NCI-H2107 (cell line): Measurements from ENCODE around the gene DSC1.
"Not testable (repeated sequence)": the region's sequence is repeated elsewhere in the genome, so short reads cannot be mapped to it uniquely, and the experiment has no call there.

Source experiments
- DNase-seq: peaks from one replicate; lab custom pipeline; 2025; lab: John Stamatoyannopoulos, UW

Gene DSC1

DNA sequence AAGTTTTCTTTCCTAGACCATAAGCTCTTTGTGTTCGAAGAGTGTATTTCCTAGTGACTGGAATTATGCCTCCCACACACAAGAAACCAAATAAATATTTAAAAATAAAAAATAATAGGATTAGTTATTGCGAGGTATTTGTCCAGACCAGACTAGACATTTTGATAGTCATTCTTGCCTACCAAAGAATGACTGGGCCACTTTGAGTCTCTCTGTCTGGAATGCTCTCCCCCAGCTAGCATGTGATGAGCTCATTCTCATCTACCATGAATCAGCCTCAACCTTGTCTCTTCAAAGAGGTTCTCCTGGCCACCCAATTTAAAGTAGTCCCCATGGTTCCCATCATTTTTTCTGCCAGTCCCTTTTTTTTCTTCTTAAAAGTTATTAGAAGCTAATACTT is 13.9 kb upstream of the DSC1 start:
- DNase-seq = no peak

DNA sequence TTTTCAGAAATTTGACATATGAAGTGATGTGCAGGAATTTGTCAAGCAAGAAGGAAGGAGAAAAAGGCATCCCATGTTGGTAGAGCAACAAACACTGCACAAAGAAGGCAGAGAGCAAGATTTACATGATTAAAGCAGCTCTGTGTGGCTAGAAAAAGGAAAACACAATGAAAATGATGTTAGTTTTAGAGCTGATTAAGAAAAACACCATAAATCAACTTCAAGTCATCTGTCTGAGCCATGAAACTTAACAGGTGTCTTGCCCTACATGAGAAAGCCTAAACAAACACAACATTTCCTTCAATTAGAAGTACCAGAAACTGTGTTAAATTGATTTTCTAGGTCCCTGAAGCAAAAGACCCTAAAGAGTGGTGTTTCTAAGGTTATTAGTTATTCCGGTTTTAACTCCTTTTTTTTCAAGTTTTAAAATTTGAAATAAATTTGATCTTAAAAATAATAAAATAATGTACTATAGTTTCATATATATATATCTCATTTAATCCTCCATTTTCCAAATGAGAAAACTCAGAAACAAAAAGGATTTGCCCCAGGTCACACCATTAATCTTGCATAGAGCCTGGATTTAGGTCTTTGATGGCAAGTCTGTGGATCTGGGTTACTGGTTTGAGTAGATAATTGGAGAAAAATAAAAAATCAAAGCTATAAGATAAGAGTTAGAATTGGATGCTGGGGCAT is 8.6 kb upstream of the DSC1 start:
- DNase-seq = no peak

DNA sequence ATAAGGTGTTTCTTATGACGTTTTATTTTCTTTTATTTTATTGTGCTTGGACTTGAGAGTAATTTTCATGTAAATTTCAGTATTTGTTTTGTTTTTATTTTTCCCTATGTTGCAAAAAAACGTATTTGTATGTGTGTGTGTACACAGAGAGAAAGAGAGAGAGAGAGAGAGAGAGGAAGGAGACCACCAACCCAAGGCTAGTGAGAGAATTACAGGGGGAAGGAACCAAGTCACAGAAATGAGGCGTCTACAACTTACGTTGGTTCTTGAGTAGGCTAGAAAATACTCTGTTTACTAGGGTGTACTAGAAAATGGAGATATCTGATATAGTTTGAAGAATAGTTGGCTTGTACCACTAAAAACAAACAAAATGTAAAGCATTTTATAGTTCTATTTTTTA is 7.7 kb upstream of the DSC1 start:
- no peak for DNase-seq

- DNase-seq = no peak
Measured at GRCh38 chr18:31162419-31162793, 250 bp downstream of the DSC1 start.

DNA sequence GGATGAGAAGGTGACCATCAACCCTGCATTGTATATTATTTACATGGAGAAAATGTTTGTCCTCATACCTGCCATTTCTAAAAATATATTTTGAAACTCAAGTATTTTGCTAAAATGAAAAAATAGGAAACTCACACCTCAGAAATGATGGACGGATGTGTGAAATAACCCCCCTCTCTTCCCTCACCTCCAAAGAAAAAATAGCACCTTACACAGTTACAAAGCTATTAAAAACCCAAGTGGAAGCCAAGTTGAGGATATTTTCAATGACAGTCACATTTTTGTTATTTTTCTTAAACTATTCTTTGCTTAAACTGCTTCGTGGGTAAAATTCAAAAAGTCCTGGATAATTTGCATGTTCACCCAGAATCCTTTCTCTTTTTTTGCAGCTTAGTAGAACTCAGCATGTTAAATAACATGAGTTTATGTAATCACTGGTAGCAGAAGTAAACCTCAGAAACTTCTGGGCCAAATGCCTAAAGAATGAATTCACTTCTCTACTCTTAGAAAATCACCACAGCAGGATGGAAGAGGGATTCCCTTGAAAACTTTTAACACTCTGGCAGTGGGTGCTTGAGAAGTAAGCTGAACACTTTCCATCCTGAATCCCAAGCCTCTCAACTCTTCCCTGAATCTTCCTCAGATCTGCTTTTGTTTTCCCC is 768 bp downstream of the DSC1 start:
- no peak for DNase-seq

- no peak for DNase-seq
Measured at GRCh38 chr18:31156821-31157763, 5.6 kb downstream of the DSC1 start.

GRCh38 chr18:31155498-31155897 is 7.2 kb downstream of the DSC1 start:
- DNase-seq = no peak

GRCh38 chr18:31154181-31154580 is 8.5 kb downstream of the DSC1 start:
- DNase-seq = no peak

- DNase-seq = no peak
Measured at GRCh38 chr18:31149351-31149750, 13.3 kb downstream of the DSC1 start.

- DNase-seq = no peak
Measured at GRCh38 chr18:31148600-31148999, 14.1 kb downstream of the DSC1 start.

DNA sequence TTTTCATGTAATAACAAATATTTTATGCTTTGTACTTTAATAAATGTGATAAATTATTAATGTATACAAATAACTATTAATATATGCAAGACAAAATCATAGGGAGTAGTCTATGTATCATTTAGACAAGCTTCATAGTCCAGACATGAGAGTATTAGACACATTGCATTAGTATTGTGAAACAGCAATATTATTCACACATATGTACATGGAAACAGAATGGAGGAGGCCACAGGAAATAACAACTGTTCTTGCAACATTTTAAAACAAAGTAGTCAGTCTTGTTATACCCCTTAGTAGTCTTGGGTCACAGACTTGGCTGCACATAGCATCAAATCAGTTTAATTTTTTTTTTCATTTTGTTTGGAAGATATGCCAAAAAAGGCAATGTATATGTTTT is 15.8 kb downstream of the DSC1 start:
- no peak for DNase-seq

- DNase-seq = no peak
Measured at GRCh38 chr18:31143025-31143424, 19.6 kb downstream of the DSC1 start.

- DNase-seq = no peak
Measured at GRCh38 chr18:31138709-31139108, 23.9 kb downstream of the DSC1 start.

DNA sequence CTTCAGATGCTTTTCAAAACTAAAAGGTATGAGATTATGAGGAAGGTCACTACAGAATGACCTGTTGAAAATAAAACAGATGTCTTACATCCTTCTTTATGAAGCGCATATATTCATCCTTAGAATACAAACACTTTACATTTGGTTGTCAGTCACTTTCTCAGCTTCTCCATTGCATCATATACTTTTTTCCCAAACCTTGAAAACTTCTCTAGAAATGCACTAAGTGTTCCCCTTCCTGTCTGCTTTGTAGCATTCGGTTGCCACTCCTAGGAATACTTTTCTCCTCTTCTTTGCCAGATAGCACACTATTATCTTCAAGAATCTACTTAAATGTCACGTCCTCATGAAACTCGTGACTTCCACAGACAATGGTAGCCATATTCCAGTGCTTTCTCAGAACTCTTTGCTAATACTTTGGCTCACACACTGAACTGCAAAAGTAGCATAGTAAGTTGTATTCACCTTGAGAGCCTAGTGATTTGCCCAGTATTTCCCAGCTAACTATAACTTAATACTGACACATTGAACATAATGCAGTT is 27.6 kb downstream of the DSC1 start:
- no peak for DNase-seq

DNA sequence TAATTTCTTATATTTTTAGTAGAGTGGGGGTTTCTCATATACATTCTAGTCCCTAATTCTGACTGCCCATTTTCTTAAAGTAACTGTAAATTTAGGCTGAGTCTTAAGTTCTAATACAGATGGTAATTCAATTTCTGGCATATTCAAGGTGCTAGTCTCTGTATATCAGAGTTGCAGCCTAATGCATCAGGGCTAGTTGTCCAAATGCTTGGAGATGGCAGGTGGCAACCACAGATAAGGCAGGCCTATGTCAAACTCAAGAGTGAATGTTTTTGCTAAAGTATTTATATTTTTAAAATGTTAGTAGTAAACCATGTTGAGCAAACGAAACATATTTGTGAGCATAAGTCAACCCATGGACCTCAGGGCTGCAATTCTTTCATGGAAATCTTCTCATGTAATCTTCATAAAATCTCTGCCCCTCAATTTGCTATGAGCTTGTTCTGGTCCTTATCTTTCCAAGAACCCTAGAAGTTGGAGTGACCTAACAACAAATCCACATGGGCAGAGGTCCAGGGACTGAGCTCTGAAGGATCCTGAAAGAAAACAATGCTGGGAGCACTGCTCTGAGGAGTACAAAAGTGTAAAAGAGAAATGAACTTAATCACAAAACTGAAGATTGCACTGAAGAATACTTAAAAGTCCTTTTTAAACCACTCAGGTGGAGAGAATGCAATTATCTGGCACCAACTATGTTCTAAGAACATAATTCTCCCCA is 33.1 kb downstream of the DSC1 start:
- DNase-seq = no peak

- no peak for DNase-seq
Measured at GRCh38 chr18:31125878-31126277, 36.8 kb downstream of the DSC1 start.

- DNase-seq = not testable (repeated sequence)
Measured at GRCh38 chr18:31123125-31123524, 39.5 kb downstream of the DSC1 start.

GRCh38 chr18:31120594-31120993 is 42.1 kb downstream of the DSC1 start:
- DNase-seq = no peak

DNA sequence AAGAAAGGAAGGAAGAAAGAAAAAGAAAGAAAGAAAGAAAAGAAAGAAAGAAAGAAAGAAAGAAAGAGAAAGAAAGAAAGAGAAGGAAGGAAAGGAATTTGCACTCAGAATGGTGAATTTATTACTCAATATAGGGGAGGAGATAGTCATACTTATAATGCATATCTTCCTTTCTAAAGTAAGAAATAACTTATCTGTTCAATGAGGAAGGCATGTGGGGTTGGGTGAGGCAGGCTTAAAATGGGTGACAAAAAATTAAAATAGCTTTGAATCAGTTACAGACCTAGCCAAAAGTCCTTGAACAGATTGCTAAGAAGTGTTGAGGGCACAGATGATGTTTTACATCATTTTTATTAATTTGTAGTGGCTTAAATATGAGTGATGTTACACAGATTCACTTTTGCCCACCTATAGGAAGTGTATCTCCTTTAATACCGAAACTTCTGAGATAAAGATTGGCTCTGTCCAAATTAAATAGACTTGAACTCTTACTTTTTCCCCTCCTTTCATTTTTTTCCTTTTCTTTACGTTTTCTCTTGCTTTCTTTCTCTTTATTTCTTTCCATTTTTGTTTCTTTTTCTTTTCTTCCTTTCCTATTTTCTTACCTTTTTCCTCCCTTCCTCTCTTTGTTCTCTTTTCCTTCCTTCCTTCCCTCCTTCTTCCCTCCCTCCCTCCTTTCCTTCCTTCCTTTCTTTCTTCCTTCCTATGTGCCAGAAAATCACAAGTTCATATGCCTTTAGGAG is 45.6 kb downstream of the DSC1 start:
- no peak for DNase-seq

DNA sequence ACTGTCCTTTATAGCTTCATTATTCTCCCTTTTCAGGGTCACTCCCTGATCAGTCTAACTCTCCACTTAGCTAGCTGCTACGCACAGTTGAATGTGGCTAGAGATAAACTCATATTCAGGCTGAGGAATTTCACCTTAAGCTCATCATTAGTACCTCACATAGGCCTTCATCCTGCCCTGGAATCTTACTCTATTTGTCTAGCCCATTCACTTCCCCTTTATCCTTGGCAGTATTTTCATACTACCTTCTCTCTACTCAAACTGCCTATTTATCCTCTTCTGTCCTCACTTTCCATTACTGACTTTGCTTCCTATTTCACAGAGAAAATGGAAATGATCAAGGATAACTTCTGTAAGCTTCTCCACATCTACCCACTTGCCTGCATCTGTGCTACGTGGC is 49.9 kb downstream of the DSC1 start:
- no peak for DNase-seq

DNA sequence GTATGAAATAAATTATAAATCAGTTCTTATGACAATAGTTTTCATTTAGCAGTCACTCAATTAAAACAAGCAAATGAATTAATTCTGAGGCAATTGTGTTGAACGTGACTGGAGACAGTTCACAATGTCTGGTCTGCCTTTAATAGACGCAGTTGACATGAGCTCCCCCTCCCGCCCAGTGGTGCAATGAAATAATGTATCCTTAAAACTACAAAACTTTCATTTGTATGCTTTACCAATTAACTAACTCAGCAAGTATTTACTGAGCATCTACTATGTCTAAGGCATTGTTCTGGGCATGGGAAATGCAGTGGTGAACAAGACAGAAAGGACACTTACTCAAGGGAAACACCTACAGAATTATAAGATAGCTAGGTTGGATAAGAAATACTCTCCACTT is 56.9 kb downstream of the DSC1 start:
- no peak for DNase-seq
